Stimulated activated CD8-positive, alpha-beta memory T cell treated with anti-CD3 and anti-CD28 coated beads, Interleukin-7, amount 100 ng/mL, for 1 hour (primary cell): ENCODE results near the gene HECTD2.
"Not testable (repeated sequence)": the region's sequence is repeated elsewhere in the genome, so short reads cannot be mapped to it uniquely, and the experiment has no call there.

ENCODE experiments used
- DNase-seq, 2 donors: peaks; one replicate each; pipeline ENCODE4 v3.0.0-alpha.2; 2020; ENCODE audit warnings: low read depth in 2 of 2

HECTD2 gene

GRCh38 chr10:91536733-91537132 is 126.6 kb downstream of the HECTD2 start:
- no peak for DNase-seq

- DNase-seq = no peak
These were observed 127.7 kb downstream of the HECTD2 start for GRCh38 chr10:91537614-91538383.

- no peak for DNase-seq
These were observed 129.8 kb downstream of the HECTD2 start for GRCh38 chr10:91539930-91540329.

GRCh38 chr10:91540733-91541132 is 130.6 kb downstream of the HECTD2 start:
- no peak for DNase-seq

GRCh38 chr10:91541481-91541880 is 131.3 kb downstream of the HECTD2 start:
- no peak for DNase-seq

GRCh38 chr10:91545384-91545783 is 135.2 kb downstream of the HECTD2 start:
- DNase-seq = no peak

GRCh38 chr10:91545838-91546237 is 135.7 kb downstream of the HECTD2 start:
- no peak for DNase-seq

GRCh38 chr10:91549262-91549661 is 139.1 kb downstream of the HECTD2 start:
- DNase-seq = no peak

GRCh38 chr10:91550021-91550420 is 139.9 kb downstream of the HECTD2 start:
- no peak for DNase-seq

GRCh38 chr10:91551856-91552255 is 141.7 kb downstream of the HECTD2 start:
- no peak for DNase-seq

- no peak for DNase-seq
These were observed 142.3 kb downstream of the HECTD2 start for GRCh38 chr10:91552274-91553095.

GRCh38 chr10:91555455-91555854 is 145.3 kb downstream of the HECTD2 start:
- DNase-seq = no peak

GRCh38 chr10:91556691-91557566 is 146.8 kb downstream of the HECTD2 start:
- DNase-seq = no peak

- no peak for DNase-seq
These were observed 147.5 kb downstream of the HECTD2 start for GRCh38 chr10:91557651-91558111.

GRCh38 chr10:91558473-91558872 is 148.3 kb downstream of the HECTD2 start:
- no peak for DNase-seq

GRCh38 chr10:91559169-91559568 is 149.0 kb downstream of the HECTD2 start:
- no peak for DNase-seq

- DNase-seq = no peak
These were observed 149.6 kb downstream of the HECTD2 start for GRCh38 chr10:91559750-91560149.

- DNase-seq = not testable (repeated sequence)
These were observed 150.7 kb downstream of the HECTD2 start for GRCh38 chr10:91560827-91561226.

- DNase-seq = no peak
These were observed 152.9 kb downstream of the HECTD2 start for GRCh38 chr10:91562839-91563581.

- DNase-seq = no peak
These were observed 153.9 kb downstream of the HECTD2 start for GRCh38 chr10:91564026-91564425.
